Measurements from ENCODE around the gene SETBP1.
"Not testable (repeated sequence)": the region's sequence is repeated elsewhere in the genome, so short reads cannot be mapped to it uniquely, and the experiment has no call there.

Gene SETBP1

GRCh38 chr18:44799907-44800421, 119.3 kb downstream of the SETBP1 start:
- H3K36me3 ChIP-seq (ENCODE audit: control insufficient read depth, low read depth, low read length) = no peaks in the 10 kb centered on the region
- H3K27ac ChIP-seq (ENCODE audit: low read length) = no peak overlapping the region
- H3K9me3 ChIP-seq (ENCODE audit: control insufficient read depth, low read depth, low read length) = no peaks in the 10 kb centered on the region
- peaks cover 16% of the 10 kb centered on the region for H3K4me1 ChIP-seq (ENCODE audit: control insufficient read depth, low read depth, low read length)
- H3K9ac ChIP-seq (ENCODE audit: low read length) = no peak overlapping the region
- H3K4me3 ChIP-seq (ENCODE audit: low read length) = no peak overlapping the region
- H3K27me3 ChIP-seq (ENCODE audit: control insufficient read depth, insufficient read depth, low read length) = no peaks in the 10 kb centered on the region

GRCh38 chr18:44800766-44801165, 120.1 kb downstream of the SETBP1 start:
- H3K27me3 ChIP-seq (ENCODE audit: control insufficient read depth, insufficient read depth, low read length); H3K9ac ChIP-seq (ENCODE audit: low read length); H3K36me3 ChIP-seq (ENCODE audit: control insufficient read depth, low read depth, low read length); H3K27ac ChIP-seq (ENCODE audit: low read length); H3K9me3 ChIP-seq (ENCODE audit: control insufficient read depth, low read depth, low read length); H3K4me3 ChIP-seq (ENCODE audit: low read length): not testable (repeated sequence)
- H3K4me1 ChIP-seq (ENCODE audit: control insufficient read depth, low read depth, low read length) = peaks cover 16% of the 10 kb centered on the region

- Histone ChIP-seq H3K4me1 (ENCODE audit: control insufficient read depth, low read depth, low read length) (peaks cover 16% of the 10 kb centered on the region), H3K9me3 (ENCODE audit: control insufficient read depth, low read depth, low read length) (no peaks in the 10 kb centered on the region), H3K4me3 (ENCODE audit: low read length) (no peak overlapping the region), H3K27ac (ENCODE audit: low read length) (no peak overlapping the region), H3K9ac (ENCODE audit: low read length) (no peak overlapping the region), H3K36me3 (ENCODE audit: control insufficient read depth, low read depth, low read length) (no peaks in the 10 kb centered on the region), H3K27me3 (ENCODE audit: control insufficient read depth, insufficient read depth, low read length) (no peaks in the 10 kb centered on the region)
Observed at GRCh38 chr18:44801781-44802180, 121.1 kb downstream of the SETBP1 start.

GRCh38 chr18:44802508-44802907, 121.8 kb downstream of the SETBP1 start:
- Histone ChIP-seq H3K27ac (ENCODE audit: low read length) (no peak overlapping the region), H3K9me3 (ENCODE audit: control insufficient read depth, low read depth, low read length) (no peaks in the 10 kb centered on the region), H3K4me1 (ENCODE audit: control insufficient read depth, low read depth, low read length) (peaks cover 16% of the 10 kb centered on the region), H3K27me3 (ENCODE audit: control insufficient read depth, insufficient read depth, low read length) (no peaks in the 10 kb centered on the region), H3K4me3 (ENCODE audit: low read length) (no peak overlapping the region), H3K9ac (ENCODE audit: low read length) (no peak overlapping the region), H3K36me3 (ENCODE audit: control insufficient read depth, low read depth, low read length) (no peaks in the 10 kb centered on the region)

- no peaks in the 10 kb centered on the region for H3K9me3 ChIP-seq (ENCODE audit: control insufficient read depth, low read depth, low read length)
- H3K27me3 ChIP-seq (ENCODE audit: control insufficient read depth, insufficient read depth, low read length) = no peaks in the 10 kb centered on the region
- H3K27ac ChIP-seq (ENCODE audit: low read length) = no peak overlapping the region
- H3K4me3 ChIP-seq (ENCODE audit: low read length) = no peak overlapping the region
- no peak overlapping the region for H3K9ac ChIP-seq (ENCODE audit: low read length)
- peaks cover 16% of the 10 kb centered on the region for H3K4me1 ChIP-seq (ENCODE audit: control insufficient read depth, low read depth, low read length)
- H3K36me3 ChIP-seq (ENCODE audit: control insufficient read depth, low read depth, low read length) = no peaks in the 10 kb centered on the region
Observed at GRCh38 chr18:44803019-44803650, 122.4 kb downstream of the SETBP1 start.

- H3K4me1 ChIP-seq (ENCODE audit: control insufficient read depth, low read depth, low read length) = peaks cover 16% of the 10 kb centered on the region
- H3K9me3 ChIP-seq (ENCODE audit: control insufficient read depth, low read depth, low read length) = no peaks in the 10 kb centered on the region
- H3K27ac ChIP-seq (ENCODE audit: low read length) = no peak overlapping the region
- H3K4me3 ChIP-seq (ENCODE audit: low read length) = no peak overlapping the region
- H3K36me3 ChIP-seq (ENCODE audit: control insufficient read depth, low read depth, low read length) = no peaks in the 10 kb centered on the region
- no peaks in the 10 kb centered on the region for H3K27me3 ChIP-seq (ENCODE audit: control insufficient read depth, insufficient read depth, low read length)
- H3K9ac ChIP-seq (ENCODE audit: low read length) = no peak overlapping the region
Observed at GRCh38 chr18:44804033-44804432, 123.3 kb downstream of the SETBP1 start.

- Histone ChIP-seq H3K9ac (ENCODE audit: low read length) (no peak overlapping the region), H3K9me3 (ENCODE audit: control insufficient read depth, low read depth, low read length) (no peaks in the 10 kb centered on the region), H3K27ac (ENCODE audit: low read length) (no peak overlapping the region), H3K4me1 (ENCODE audit: control insufficient read depth, low read depth, low read length) (peaks cover 9% of the 10 kb centered on the region), H3K4me3 (ENCODE audit: low read length) (no peak overlapping the region), H3K27me3 (ENCODE audit: control insufficient read depth, insufficient read depth, low read length) (no peaks in the 10 kb centered on the region), H3K36me3 (ENCODE audit: control insufficient read depth, low read depth, low read length) (no peaks in the 10 kb centered on the region)
Observed at GRCh38 chr18:44805176-44805575, 124.5 kb downstream of the SETBP1 start.

GRCh38 chr18:44805643-44806042, 125.0 kb downstream of the SETBP1 start:
- no peak overlapping the region for H3K4me3 ChIP-seq (ENCODE audit: low read length)
- no peak overlapping the region for H3K9ac ChIP-seq (ENCODE audit: low read length)
- no peaks in the 10 kb centered on the region for H3K9me3 ChIP-seq (ENCODE audit: control insufficient read depth, low read depth, low read length)
- H3K4me1 ChIP-seq (ENCODE audit: control insufficient read depth, low read depth, low read length) = peaks cover 9% of the 10 kb centered on the region
- H3K27ac ChIP-seq (ENCODE audit: low read length) = no peak overlapping the region
- no peaks in the 10 kb centered on the region for H3K27me3 ChIP-seq (ENCODE audit: control insufficient read depth, insufficient read depth, low read length)
- no peaks in the 10 kb centered on the region for H3K36me3 ChIP-seq (ENCODE audit: control insufficient read depth, low read depth, low read length)

GRCh38 chr18:44807766-44808165, 127.1 kb downstream of the SETBP1 start:
- Histone ChIP-seq H3K9ac (ENCODE audit: low read length) (no peak overlapping the region), H3K27ac (ENCODE audit: low read length) (no peak overlapping the region), H3K36me3 (ENCODE audit: control insufficient read depth, low read depth, low read length) (no peaks in the 10 kb centered on the region), H3K4me3 (ENCODE audit: low read length) (no peak overlapping the region), H3K9me3 (ENCODE audit: control insufficient read depth, low read depth, low read length) (no peaks in the 10 kb centered on the region), H3K27me3 (ENCODE audit: control insufficient read depth, insufficient read depth, low read length) (no peaks in the 10 kb centered on the region), H3K4me1 (ENCODE audit: control insufficient read depth, low read depth, low read length) (peaks cover 10% of the 10 kb centered on the region)

GRCh38 chr18:44811572-44812125, 131.0 kb downstream of the SETBP1 start:
- no peak overlapping the region for H3K9ac ChIP-seq (ENCODE audit: low read length)
- no peak overlapping the region for H3K4me3 ChIP-seq (ENCODE audit: low read length)
- H3K9me3 ChIP-seq (ENCODE audit: control insufficient read depth, low read depth, low read length) = no peaks in the 10 kb centered on the region
- peaks cover 9% of the 10 kb centered on the region for H3K4me1 ChIP-seq (ENCODE audit: control insufficient read depth, low read depth, low read length)
- no peaks in the 10 kb centered on the region for H3K27me3 ChIP-seq (ENCODE audit: control insufficient read depth, insufficient read depth, low read length)
- no peaks in the 10 kb centered on the region for H3K36me3 ChIP-seq (ENCODE audit: control insufficient read depth, low read depth, low read length)
- H3K27ac ChIP-seq (ENCODE audit: low read length) = no peak overlapping the region

GRCh38 chr18:44812426-44812825, 131.7 kb downstream of the SETBP1 start:
- no peak overlapping the region for H3K4me3 ChIP-seq (ENCODE audit: low read length)
- no peak overlapping the region for H3K27ac ChIP-seq (ENCODE audit: low read length)
- no peaks in the 10 kb centered on the region for H3K36me3 ChIP-seq (ENCODE audit: control insufficient read depth, low read depth, low read length)
- no peaks in the 10 kb centered on the region for H3K27me3 ChIP-seq (ENCODE audit: control insufficient read depth, insufficient read depth, low read length)
- H3K9ac ChIP-seq (ENCODE audit: low read length) = no peak overlapping the region
- no peaks in the 10 kb centered on the region for H3K9me3 ChIP-seq (ENCODE audit: control insufficient read depth, low read depth, low read length)
- peaks cover 12% of the 10 kb centered on the region for H3K4me1 ChIP-seq (ENCODE audit: control insufficient read depth, low read depth, low read length)

- Histone ChIP-seq H3K9ac (ENCODE audit: low read length) (no peak overlapping the region), H3K36me3 (ENCODE audit: control insufficient read depth, low read depth, low read length) (no peaks in the 10 kb centered on the region), H3K27me3 (ENCODE audit: control insufficient read depth, insufficient read depth, low read length) (no peaks in the 10 kb centered on the region), H3K27ac (ENCODE audit: low read length) (no peak overlapping the region), H3K4me1 (ENCODE audit: control insufficient read depth, low read depth, low read length) (peaks cover 12% of the 10 kb centered on the region), H3K4me3 (ENCODE audit: low read length) (no peak overlapping the region), H3K9me3 (ENCODE audit: control insufficient read depth, low read depth, low read length) (no peaks in the 10 kb centered on the region)
Observed at GRCh38 chr18:44813586-44813985, 132.9 kb downstream of the SETBP1 start.

All from iPS-18a (cell line).